Testis (tissue), 2 donors: Measurements from ENCODE around the gene CPNE1.

Source experiments
- CTCF ChIP-seq, 3 experiments: fragments of 450-650 bp in 2 of 3; fragments of 200-600 bp in 1 of 3; sonication (generic) in 1 of 3; IDR thresholded peaks; one replicate each; pipeline ENCODE4 v1.5.1; 2016 to 2019; ENCODE audit warnings: antibody characterized with exemption in 3 of 3, mild to moderate bottlenecking in 2 of 3, moderate library complexity in 1 of 3
- POLR2A ChIP-seq: fragments of 450-650 bp; IDR thresholded peaks from one replicate; pipeline ENCODE4 v1.6.1; 2017; ENCODE audit warnings: antibody characterized with exemption, mild to moderate bottlenecking, moderate library complexity

- TF ChIP-seq POLR2A (no peak), CTCF (IDR thresholded peaks at IDR 0.05) (no peak)
These were observed 4.4 kb downstream of the CPNE1 start for GRCh38 chr20:35660122-35660937.
